Peyer's patch (tissue), 4 donors: Measurements from ENCODE around the gene PRPF38B.

ENCODE experiments used
- CTCF ChIP-seq, 6 experiments: fragments of 450-650 bp in 4 of 6; fragments of 200-600 bp in 2 of 6; sonication (generic) in 1 of 6; IDR thresholded peaks; one replicate each; pipeline ENCODE4 v1.5.1; 2017 to 2019; ENCODE audit warnings: antibody characterized with exemption in 6 of 6, mild to moderate bottlenecking in 3 of 6, moderate library complexity in 1 of 6
- POLR2A ChIP-seq, 2 donors: fragments of 450-650 bp; IDR thresholded peaks; one replicate each; pipeline ENCODE4 v1.5.1; 2017; ENCODE audit warnings: antibody characterized with exemption in 2 of 2, mild to moderate bottlenecking in 2 of 2, moderate library complexity in 2 of 2

- no peak for TF ChIP-seq CTCF (IDR thresholded peaks at IDR 0.05)
- no peak for TF ChIP-seq POLR2A (IDR thresholded peaks at IDR 0.05)
Measured at GRCh38 chr1:108701176-108701849, 9.2 kb downstream of the PRPF38B start.
